ENCODE results near the gene RGS7. TPM values are rescaled to one million over a fixed set of nuclear protein-coding genes. Genes with fewer than 3 reads are reported as not detected.

Gene RGS7
- total RNA-seq, 1 experiment from 2014 or later = 1.5 TPM

DNA sequence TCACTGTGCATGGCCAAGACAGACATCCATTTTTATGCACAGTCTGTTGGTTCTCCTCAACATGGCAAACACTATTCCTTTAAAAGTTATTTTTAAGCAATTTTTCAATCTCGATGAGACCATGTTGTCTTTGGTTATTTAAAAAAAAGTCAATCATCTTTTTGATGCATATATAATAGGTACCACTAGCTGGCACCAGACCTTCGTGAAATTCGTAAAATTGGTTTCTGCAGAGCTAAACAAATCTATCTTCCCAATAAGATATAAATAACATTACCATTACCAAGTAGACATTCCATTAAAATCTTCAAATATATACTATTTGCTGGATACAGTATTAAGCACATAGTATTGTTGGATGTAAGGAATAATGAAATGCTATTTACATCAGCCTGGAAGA is 525.1 kb downstream of the RGS7 start:
- TF ChIP-seq, protein P1, sequence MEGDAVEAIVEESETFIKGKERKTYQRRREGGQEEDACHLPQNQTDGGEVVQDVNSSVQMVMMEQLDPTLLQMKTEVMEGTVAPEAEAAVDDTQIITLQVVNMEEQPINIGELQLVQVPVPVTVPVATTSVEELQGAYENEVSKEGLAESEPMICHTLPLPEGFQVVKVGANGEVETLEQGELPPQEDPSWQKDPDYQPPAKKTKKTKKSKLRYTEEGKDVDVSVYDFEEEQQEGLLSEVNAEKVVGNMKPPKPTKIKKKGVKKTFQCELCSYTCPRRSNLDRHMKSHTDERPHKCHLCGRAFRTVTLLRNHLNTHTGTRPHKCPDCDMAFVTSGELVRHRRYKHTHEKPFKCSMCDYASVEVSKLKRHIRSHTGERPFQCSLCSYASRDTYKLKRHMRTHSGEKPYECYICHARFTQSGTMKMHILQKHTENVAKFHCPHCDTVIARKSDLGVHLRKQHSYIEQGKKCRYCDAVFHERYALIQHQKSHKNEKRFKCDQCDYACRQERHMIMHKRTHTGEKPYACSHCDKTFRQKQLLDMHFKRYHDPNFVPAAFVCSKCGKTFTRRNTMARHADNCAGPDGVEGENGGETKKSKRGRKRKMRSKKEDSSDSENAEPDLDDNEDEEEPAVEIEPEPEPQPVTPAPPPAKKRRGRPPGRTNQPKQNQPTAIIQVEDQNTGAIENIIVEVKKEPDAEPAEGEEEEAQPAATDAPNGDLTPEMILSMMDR (conservative IDR thresholded peaks at IDR 0.05) = no peak
- H3K79me1 ChIP-seq (ENCODE audit: insufficient read depth, low read depth, low read length, poor library complexity, severe bottlenecking) = no peaks in the 10 kb centered on the region
- H3K23ac ChIP-seq (ENCODE audit: insufficient read length, low read depth, low read length) = no peak overlapping the region
- Mint-ChIP-seq H3K9me3 (no peaks in the 10 kb centered on the region), H3K4me1 (peaks cover 0 to 4% of the 10 kb centered on the region in 2 experiments; a peak in 1 of 4 replicates), H3K27me3 (ENCODE audit: low read depth) (no peaks in the 10 kb centered on the region), H3K4me3 (no peak overlapping the region), H3K36me3 (ENCODE audit: insufficient read depth in 1 of 3, low read depth in 3 of 3) (no peaks in the 10 kb centered on the region), H3K27ac (no peak overlapping the region)
- no peak overlapping the region for H3K9ac ChIP-seq (ENCODE audit: extremely low read depth, insufficient read length, low read length)
- no peaks in the 10 kb centered on the region for H4K20me1 ChIP-seq (ENCODE audit: control insufficient read depth, insufficient read depth, insufficient read length)
- no peak overlapping the region for H2BK120ac ChIP-seq (ENCODE audit: low read depth, low read length, poor library complexity, severe bottlenecking)
- no peaks in the 10 kb centered on the region for H3K4me1 ChIP-seq (ENCODE audit: insufficient read depth, low read length)
- no peak overlapping the region for H3T11ph ChIP-seq (ENCODE audit: low read length)
- H2BK12ac ChIP-seq (ENCODE audit: insufficient read length, low read depth, low read length) = no peak overlapping the region
- no peak overlapping the region for H3K4ac ChIP-seq (ENCODE audit: low read depth, low read length)
- H3K18ac ChIP-seq (ENCODE audit: insufficient read length, low read depth, low read length) = no peak overlapping the region
- H3K27me3 ChIP-seq (ENCODE audit: insufficient read depth, low read length) = no peaks in the 10 kb centered on the region
- H2BK20ac ChIP-seq (ENCODE audit: low read depth, low read length, poor library complexity, severe bottlenecking) = no peak overlapping the region
- H4K5ac ChIP-seq (ENCODE audit: insufficient read length, low read depth, low read length) = no peak overlapping the region
- no peak overlapping the region for H3K14ac ChIP-seq (ENCODE audit: insufficient read depth, low read length)
- WGBS (ENCODE audit: extremely low coverage, insufficient read length, low lambda C conversion rate) = no CpG with 5 or more reads among the region's 3 CpGs
- H3K9me3 ChIP-seq (ENCODE audit: control insufficient read depth, low read depth, low read length) = no peaks in the 10 kb centered on the region
- no peak overlapping the region for H3K56ac ChIP-seq (ENCODE audit: insufficient read length, low read depth, low read length)
- no peak overlapping the region for H2AK5ac ChIP-seq (ENCODE audit: insufficient read length, low read length)
- H3K23me2 ChIP-seq (ENCODE audit: insufficient read length, low read depth, low read length, poor library complexity, severe bottlenecking) = no peaks in the 10 kb centered on the region
- no peaks in the 10 kb centered on the region for H3K79me2 ChIP-seq (ENCODE audit: insufficient read depth, low read length)
- H2BK15ac ChIP-seq (ENCODE audit: low read depth, low read length) = no peak overlapping the region
- no peak overlapping the region for H4K91ac ChIP-seq (ENCODE audit: insufficient read length, low read depth, low read length)
- H3K4me2 ChIP-seq (ENCODE audit: insufficient read depth, insufficient read length, low read length) = no peak overlapping the region
- H2AFZ ChIP-seq (ENCODE audit: low read length) = no peak overlapping the region
- no peak overlapping the region for H4K8ac ChIP-seq (replicated peaks; ENCODE audit: insufficient read length, low read depth, low read length)
- no peak overlapping the region for H3K27ac ChIP-seq (ENCODE audit: insufficient read length, low read depth, low read length)
- no peak overlapping the region for H2BK5ac ChIP-seq (ENCODE audit: insufficient read length, low read length)
- no peak for DNase-seq
